ENCODE measurements around the gene MCOLN2. TPM values are rescaled to one million over a fixed set of nuclear protein-coding genes. Genes with fewer than 3 reads are reported as not detected.

MCOLN2 gene
- total RNA-seq, 1 experiment from 2014 or later = not detected

DNA sequence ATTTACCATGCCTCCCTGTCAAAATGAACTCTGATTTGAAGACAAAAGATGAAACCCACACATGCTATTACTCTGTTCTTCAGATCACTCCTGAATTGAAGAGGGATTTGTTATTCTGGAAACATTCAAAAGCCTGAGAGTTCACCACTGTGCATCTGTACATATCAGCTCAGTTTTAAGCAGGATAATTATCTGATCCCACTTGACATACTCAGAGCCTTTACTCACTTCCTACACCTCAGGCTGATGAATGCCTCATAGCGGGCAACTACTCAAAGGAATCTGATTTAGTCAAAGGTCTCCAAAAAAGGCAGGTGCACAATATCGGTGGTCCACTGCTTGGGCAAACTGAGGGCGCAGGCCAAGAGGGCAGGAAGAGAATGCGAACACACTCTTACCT, 56.4 kb downstream of the MCOLN2 start:
- Histone ChIP-seq H3K27ac (no peak overlapping the region), H4K20me1 (ENCODE audit: insufficient read depth) (no peaks in the 10 kb centered on the region), H3K27me3 (ENCODE audit: insufficient read depth, low read depth) (no peaks in the 10 kb centered on the region), H3K79me2 (ENCODE audit: low read depth) (no peaks in the 10 kb centered on the region), H3K9me3 (ENCODE audit: insufficient read depth, low read depth) (no peaks in the 10 kb centered on the region), H3K36me3 (ENCODE audit: low read depth) (no peaks in the 10 kb centered on the region), H3K4me1 (replicated peaks; ENCODE audit: insufficient read depth) (peaks cover 4% of the 10 kb centered on the region; the same call in 1 of the 2 replicates), H2AFZ (no peak overlapping the region), H3K4me2 (no peak overlapping the region), H3K4me3 (no peak overlapping the region), H3K9me2 (ENCODE audit: insufficient read depth) (no peaks in the 10 kb centered on the region), H3F3A (ENCODE audit: insufficient read depth, low read depth) (no peaks in the 10 kb centered on the region)
- TF ChIP-seq CTCF (conservative IDR thresholded peaks at IDR 0.05) (no peak), EZH2 (IDR thresholded peaks at IDR 0.05; ENCODE audit: low read depth) (no peak)
- ChIA-PET POLR2A (ENCODE audit: unreplicated experiment) (interaction anchor here (0.6 kb wide), 1 partner anchor 225 kb away, joined by 5 read pairs; no protein-coding TSS in a partner anchor), CTCF (no interaction called here)
- BruUV-seq (replicated peaks) = no TSS peak
- peak in 1 of 2 experiments; percentile 4 for DNase-seq
- intact Hi-C loops (cut with micrococcal nuclease; ENCODE audit: unreplicated experiment) = loop anchor here (10.0 kb wide), 2 partner anchors 104 to 754 kb away; partner anchors contain the start of gene MCOLN3

GRCh38 chr1:84939761-84940160, 57.2 kb downstream of the MCOLN2 start:
- no peaks in the 10 kb centered on the region for H4K20me1 ChIP-seq (ENCODE audit: insufficient read depth)
- ChIA-PET POLR2A (ENCODE audit: unreplicated experiment) (interaction anchor here (0.6 kb wide), 1 partner anchor 226 kb away, joined by 5 read pairs; no protein-coding TSS in a partner anchor), CTCF (no interaction called here)
- no peak overlapping the region for H2AFZ ChIP-seq
- no peak overlapping the region for H3K27ac ChIP-seq
- H3K4me3 ChIP-seq = no peak overlapping the region
- no peak for TF ChIP-seq EZH2 (IDR thresholded peaks at IDR 0.05; ENCODE audit: low read depth)
- TF ChIP-seq CTCF (conservative IDR thresholded peaks at IDR 0.05) = no peak
- no peak for DNase-seq
- intact Hi-C loops (cut with micrococcal nuclease; ENCODE audit: unreplicated experiment) = loop anchor here (5.0 to 10.0 kb wide), 6 partner anchors 105 to 1032 kb away; partner anchors contain the start of gene MCOLN3
- H3K4me2 ChIP-seq = no peak overlapping the region
- H3K27me3 ChIP-seq (ENCODE audit: insufficient read depth, low read depth) = no peaks in the 10 kb centered on the region
- no peaks in the 10 kb centered on the region for H3F3A ChIP-seq (ENCODE audit: insufficient read depth, low read depth)
- BruUV-seq (replicated peaks) = no TSS peak
- no peaks in the 10 kb centered on the region for H3K79me2 ChIP-seq (ENCODE audit: low read depth)
- no peaks in the 10 kb centered on the region for H3K4me1 ChIP-seq (replicated peaks; ENCODE audit: insufficient read depth)
- H3K36me3 ChIP-seq (ENCODE audit: low read depth) = no peaks in the 10 kb centered on the region
- no peaks in the 10 kb centered on the region for H3K9me2 ChIP-seq (ENCODE audit: insufficient read depth)
- no peaks in the 10 kb centered on the region for H3K9me3 ChIP-seq (ENCODE audit: insufficient read depth, low read depth)

- Histone ChIP-seq H2AFZ (no peak overlapping the region), H3K36me3 (ENCODE audit: low read depth) (no peaks in the 10 kb centered on the region), H3K4me2 (no peak overlapping the region), H3K4me1 (replicated peaks; ENCODE audit: insufficient read depth) (no peaks in the 10 kb centered on the region), H4K20me1 (ENCODE audit: insufficient read depth) (no peaks in the 10 kb centered on the region), H3K79me2 (ENCODE audit: low read depth) (no peaks in the 10 kb centered on the region), H3K27ac (no peak overlapping the region), H3K9me2 (ENCODE audit: insufficient read depth) (no peaks in the 10 kb centered on the region), H3K4me3 (no peak overlapping the region), H3F3A (ENCODE audit: insufficient read depth, low read depth) (no peaks in the 10 kb centered on the region), H3K27me3 (ENCODE audit: insufficient read depth, low read depth) (no peaks in the 10 kb centered on the region), H3K9me3 (ENCODE audit: insufficient read depth, low read depth) (no peaks in the 10 kb centered on the region)
- TF ChIP-seq CTCF (conservative IDR thresholded peaks at IDR 0.05) (no peak), EZH2 (IDR thresholded peaks at IDR 0.05; ENCODE audit: low read depth) (no peak)
- CTCF ChIA-PET = interaction anchor here (0.6 kb wide), 1 partner anchor 1046 kb away, joined by 3 read pairs; no protein-coding TSS in a partner anchor
- BruUV-seq (replicated peaks) = no TSS peak
- DNase-seq = no peak
- POLR2A ChIA-PET (ENCODE audit: unreplicated experiment) = interaction anchor here (0.6 kb wide), 1 partner anchor 105 kb away, joined by 9 read pairs; no protein-coding TSS in a partner anchor
- intact Hi-C loops (cut with micrococcal nuclease; ENCODE audit: unreplicated experiment) = loop anchor here (5.0 kb wide), 4 partner anchors 167 to 1032 kb away; no protein-coding TSS in a partner anchor
These were observed 57.8 kb downstream of the MCOLN2 start for GRCh38 chr1:84939151-84939550.

Data from PC-9 (cell line).